Loucy (cell line): ENCODE data around the gene BDH2.

ENCODE experiments used
- H2AFZ ChIP-seq: fragments of 200-600 bp; sonication (generic); 2 replicates; pipeline ENCODE4 v1.6.0; 2016; ENCODE audit warnings: antibody characterized with exemption, mild to moderate bottlenecking, low read length, moderate library complexity
- H3F3A ChIP-seq: fragments of 200-600 bp; 2 replicates; pipeline ENCODE4 v1.6.0; 2016; ENCODE audit warnings: antibody characterized with exemption, low read depth, mild to moderate bottlenecking
- H3K27me3 ChIP-seq: fragments of 200-600 bp; sonication (generic); 2 replicates; pipeline ENCODE4 v1.6.1; 2014; ENCODE audit warnings: low read length, mild to moderate bottlenecking; ENCODE audit not compliant: insufficient read depth, poor library complexity, severe bottlenecking
- H3K36me3 ChIP-seq: fragments of 200-600 bp; sonication (generic); 2 replicates; pipeline ENCODE4 v1.6.1; 2016; ENCODE audit warnings: low read length; ENCODE audit not compliant: insufficient read depth
- H3K4me1 ChIP-seq: fragments of 200-600 bp; sonication (generic); 2 replicates; pipeline ENCODE4 v1.5.1; 2014; ENCODE audit warnings: low read length, mild to moderate bottlenecking; ENCODE audit not compliant: insufficient read depth, poor library complexity, severe bottlenecking
- H3K4me2 ChIP-seq: fragments of 200-600 bp; sonication (generic); 2 replicates; pipeline ENCODE4 v1.6.0; 2014; ENCODE audit warnings: antibody characterized with exemption, low read length, low read depth, mild to moderate bottlenecking; ENCODE audit not compliant: poor library complexity, severe bottlenecking
- H3K4me3 ChIP-seq: fragments of 200-600 bp; sonication (generic); 2 replicates; pipeline ENCODE4 v1.5.1; 2014; ENCODE audit warnings: low read length, mild to moderate bottlenecking, mixed read lengths; ENCODE audit not compliant: poor library complexity, severe bottlenecking
- H3K79me2 ChIP-seq: fragments of 200-600 bp; sonication (generic); 2 replicates; pipeline ENCODE4 v1.6.1; 2014; ENCODE audit warnings: low read length; ENCODE audit not compliant: insufficient read depth
- H3K9ac ChIP-seq: fragments of 200-600 bp; sonication (generic); 2 replicates; pipeline ENCODE4 v1.6.0; 2014; ENCODE audit warnings: mild to moderate bottlenecking, low read depth, low read length, moderate library complexity; ENCODE audit not compliant: poor library complexity, severe bottlenecking
- H3K9me2 ChIP-seq: fragments of 200-600 bp; sonication (generic); replicated peaks from 2 replicates; pipeline ENCODE4 v1.6.1; 2016; ENCODE audit warnings: low read depth, low read length, mixed read lengths
- H3K9me3 ChIP-seq: fragments of 200-600 bp; sonication (generic); 2 replicates; pipeline ENCODE4 v1.6.1; 2014; ENCODE audit warnings: mild to moderate bottlenecking, antibody characterized with exemption, low read length, low read depth; ENCODE audit not compliant: insufficient read depth
- H4K20me1 ChIP-seq: fragments of 200-600 bp; sonication (generic); 2 replicates; pipeline ENCODE4 v1.6.0; 2014; ENCODE audit warnings: antibody characterized with exemption, low read length, mild to moderate bottlenecking; ENCODE audit not compliant: insufficient read depth, poor library complexity, severe bottlenecking
- CTCF ChIP-seq: fragments of 200-600 bp; sonication (generic); conservative IDR thresholded peaks from 2 replicates; pipeline ENCODE4 v1.5.1; 2014; ENCODE audit warnings: mild to moderate bottlenecking, antibody characterized with exemption, low read length
- EZH2phosphoT487 ChIP-seq: fragments of 200-600 bp; IDR thresholded peaks from 2 replicates; pipeline ENCODE4 v1.6.1; 2018; ENCODE audit warnings: antibody characterized with exemption, mild to moderate bottlenecking, moderate library complexity, borderline replicate concordance

BDH2 gene

GRCh38 chr4:103108542-103108941 lies 8.9 kb upstream of the BDH2 start:
- no peaks in the 10 kb centered on the region for H3K27me3 ChIP-seq
- no peaks in the 10 kb centered on the region for H3K9me3 ChIP-seq
- H3K9me2 ChIP-seq = no peaks in the 10 kb centered on the region
- H3K9ac ChIP-seq = no peak overlapping the region
- no peak overlapping the region for H3K4me3 ChIP-seq
- no peaks in the 10 kb centered on the region for H3F3A ChIP-seq
- peaks cover 4% of the 10 kb centered on the region for H3K4me1 ChIP-seq
- no peak overlapping the region for H3K4me2 ChIP-seq
- H4K20me1 ChIP-seq = no peaks in the 10 kb centered on the region
- H3K79me2 ChIP-seq = no peaks in the 10 kb centered on the region
- no peak overlapping the region for H2AFZ ChIP-seq
- TF ChIP-seq EZH2phosphoT487 (no peak), CTCF (no peak)
- H3K36me3 ChIP-seq = peaks cover 50% of the 10 kb centered on the region; the same call in 1 of the 2 replicates

GRCh38 chr4:103105558-103106356 lies 6.1 kb upstream of the BDH2 start:
- no peak overlapping the region for H2AFZ ChIP-seq

GRCh38 chr4:103104886-103105285 lies 5.3 kb upstream of the BDH2 start:
- Histone ChIP-seq H3K4me1 (peaks cover 4% of the 10 kb centered on the region), H4K20me1 (no peaks in the 10 kb centered on the region), H2AFZ (no peak overlapping the region), H3K9me3 (no peaks in the 10 kb centered on the region), H3K79me2 (no peaks in the 10 kb centered on the region), H3F3A (no peaks in the 10 kb centered on the region), H3K9me2 (no peaks in the 10 kb centered on the region), H3K4me3 (no peak overlapping the region), H3K36me3 (peaks cover 31% of the 10 kb centered on the region; the same call in 1 of the 2 replicates), H3K9ac (no peak overlapping the region), H3K27me3 (no peaks in the 10 kb centered on the region), H3K4me2 (no peak overlapping the region)
- TF ChIP-seq CTCF (no peak), EZH2phosphoT487 (no peak)

More at GRCh38 chr4:103105558-103106356, 6.1 kb upstream of the BDH2 start:
- H3K79me2 ChIP-seq = no peaks in the 10 kb centered on the region
- no peak overlapping the region for H3K9ac ChIP-seq
- TF ChIP-seq CTCF = no peak
- TF ChIP-seq EZH2phosphoT487 = no peak
- no peaks in the 10 kb centered on the region for H3F3A ChIP-seq
- H3K27me3 ChIP-seq = no peaks in the 10 kb centered on the region
- H4K20me1 ChIP-seq = no peaks in the 10 kb centered on the region
- no peak overlapping the region for H3K4me3 ChIP-seq
- H3K36me3 ChIP-seq = peaks cover 40% of the 10 kb centered on the region; the same call in 1 of the 2 replicates
- peaks cover 4% of the 10 kb centered on the region for H3K4me1 ChIP-seq
- no peaks in the 10 kb centered on the region for H3K9me3 ChIP-seq
- H3K9me2 ChIP-seq = no peaks in the 10 kb centered on the region
- no peak overlapping the region for H3K4me2 ChIP-seq
